Measurements from ENCODE around the gene RAPGEF6.

DNA sequence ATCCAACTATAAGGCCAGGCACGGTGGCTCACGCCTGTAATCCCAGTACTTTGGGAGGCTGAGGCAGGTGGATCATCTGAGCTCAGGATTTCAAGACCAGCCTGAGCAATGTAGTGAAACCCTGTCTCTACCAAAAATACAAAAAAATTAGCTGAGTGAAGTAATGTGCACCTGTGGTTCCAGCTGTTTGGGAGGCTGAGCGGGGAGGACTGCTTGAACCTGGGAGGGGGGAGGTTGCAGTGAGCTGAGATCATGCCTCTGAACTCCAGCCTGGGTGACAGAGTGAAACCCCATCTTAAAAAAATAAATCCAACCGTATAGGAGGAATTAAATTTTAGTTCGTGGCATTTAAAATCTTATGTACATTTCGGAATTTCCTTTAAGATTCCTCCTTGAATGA is 247.8 kb downstream of the RAPGEF6 start:
- TF ChIP-seq, protein P1, sequence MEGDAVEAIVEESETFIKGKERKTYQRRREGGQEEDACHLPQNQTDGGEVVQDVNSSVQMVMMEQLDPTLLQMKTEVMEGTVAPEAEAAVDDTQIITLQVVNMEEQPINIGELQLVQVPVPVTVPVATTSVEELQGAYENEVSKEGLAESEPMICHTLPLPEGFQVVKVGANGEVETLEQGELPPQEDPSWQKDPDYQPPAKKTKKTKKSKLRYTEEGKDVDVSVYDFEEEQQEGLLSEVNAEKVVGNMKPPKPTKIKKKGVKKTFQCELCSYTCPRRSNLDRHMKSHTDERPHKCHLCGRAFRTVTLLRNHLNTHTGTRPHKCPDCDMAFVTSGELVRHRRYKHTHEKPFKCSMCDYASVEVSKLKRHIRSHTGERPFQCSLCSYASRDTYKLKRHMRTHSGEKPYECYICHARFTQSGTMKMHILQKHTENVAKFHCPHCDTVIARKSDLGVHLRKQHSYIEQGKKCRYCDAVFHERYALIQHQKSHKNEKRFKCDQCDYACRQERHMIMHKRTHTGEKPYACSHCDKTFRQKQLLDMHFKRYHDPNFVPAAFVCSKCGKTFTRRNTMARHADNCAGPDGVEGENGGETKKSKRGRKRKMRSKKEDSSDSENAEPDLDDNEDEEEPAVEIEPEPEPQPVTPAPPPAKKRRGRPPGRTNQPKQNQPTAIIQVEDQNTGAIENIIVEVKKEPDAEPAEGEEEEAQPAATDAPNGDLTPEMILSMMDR (conservative IDR thresholded peaks at IDR 0.05; ENCODE audit: low read depth in 2 of 2), result no peak
- TF ChIP-seq EZH2 (IDR thresholded peaks at IDR 0.05; ENCODE audit: low read depth, unreplicated experiment), result no peak
- TF ChIP-seq JUNB (IDR thresholded peaks at IDR 0.05; ENCODE audit: unreplicated experiment), result no peak
- no peak for TF ChIP-seq EZH2phosphoT487 (IDR thresholded peaks at IDR 0.05; ENCODE audit: unreplicated experiment)
- TF ChIP-seq ZNF331 (CRISPR knock-in tag; IDR thresholded peaks at IDR 0.05; ENCODE audit: low read depth), result no peak
- no peak for TF ChIP-seq POLR2AphosphoS5 (IDR thresholded peaks at IDR 0.05; ENCODE audit: low read depth)

Measured in GM23338 (cell line).